A673 (cell line): ENCODE measurements around the gene PPOX. TPM values are rescaled to one million over a fixed set of nuclear protein-coding genes. Genes with fewer than 3 reads are reported as not detected.
A peak's percentile ranks its signal among the peaks of the same experiment; 100 is the strongest.

Source experiments
- BruUV-seq: library from RNA; stranded (reverse); fragments of 400-500 nt; replicated peaks from 2 replicates; lab custom pipeline; 2021; lab: Mats Ljungman, UMichigan
- CTCF ChIA-PET: fragments of 300-600 bp; sonication (Branson Sonifier 250); formaldehyde crosslinking; loops from one replicate; lab custom pipeline; 2022; ENCODE audit warnings: antibody characterized with exemption; lab: Charles Lee
- POLR2A ChIA-PET: fragments of 300-600 bp; sonication (Branson Sonifier 250); formaldehyde crosslinking; loops from one replicate; lab custom pipeline; 2022; ENCODE audit warnings: antibody characterized with exemption; ENCODE audit not compliant: low non-redundant PET; lab: Charles Lee
- DNase-seq: peaks from one replicate; pipeline ENCODE4 v3.0.0-alpha.2; 2015; ENCODE audit warnings: low spot score
- H3K27ac ChIP-seq: fragments of 200-600 bp; sonication (generic); 2 replicates; pipeline ENCODE4 v1.5.1; 2016; ENCODE audit warnings: mixed run types, low read depth, mild to moderate bottlenecking, mixed read lengths, antibody characterized with exemption, low read length; ENCODE audit not compliant: poor library complexity, severe bottlenecking
- H3K27me3 ChIP-seq: fragments of 200-600 bp; sonication (generic); replicated peaks from 2 replicates; pipeline ENCODE4 v1.6.1; 2017; ENCODE audit warnings: mixed run types, low read depth, mild to moderate bottlenecking, mixed read lengths, antibody characterized with exemption, low read length; ENCODE audit not compliant: insufficient read depth, poor library complexity
- H3K36me3 ChIP-seq: fragments of 200-600 bp; sonication (generic); 2 replicates; pipeline ENCODE4 v1.6.1; 2016; ENCODE audit warnings: mixed run types, mild to moderate bottlenecking, mixed read lengths, antibody characterized with exemption, low read length; ENCODE audit not compliant: insufficient read depth, poor library complexity, severe bottlenecking
- H3K4me1 ChIP-seq: fragments of 200-600 bp; sonication (generic); 2 replicates; pipeline ENCODE4 v1.6.1; 2017; ENCODE audit warnings: mixed run types, mild to moderate bottlenecking, mixed read lengths, antibody characterized with exemption, low read length; ENCODE audit not compliant: insufficient read depth, poor library complexity, severe bottlenecking
- H3K4me3 ChIP-seq: fragments of 200-600 bp; sonication (generic); 2 replicates; pipeline ENCODE4 v1.5.1; 2016; ENCODE audit warnings: low read depth, mixed run types, mild to moderate bottlenecking, mixed read lengths, low read length; ENCODE audit not compliant: poor library complexity, severe bottlenecking
- H3K9me3 ChIP-seq: fragments of 200-600 bp; sonication (generic); 2 replicates; pipeline ENCODE4 v1.6.1; 2016; ENCODE audit warnings: mixed run types, low read depth, mild to moderate bottlenecking, mixed read lengths, antibody characterized with exemption, low read length; ENCODE audit not compliant: poor library complexity, severe bottlenecking
- EZH2 ChIP-seq: fragments of 200-600 bp; sonication (generic); IDR thresholded peaks from 2 replicates; pipeline ENCODE4 v1.6.1; 2017; ENCODE audit warnings: borderline replicate concordance, low read depth, mild to moderate bottlenecking, mixed read lengths, antibody characterized with exemption, low read length; ENCODE audit not compliant: poor library complexity, severe bottlenecking
- intact Hi-C: fragments of 100-400 bp; cut with micrococcal nuclease; formaldehyde crosslinking; loops from one replicate; pipeline ENCODE4 v1.10.0; 2022; ENCODE audit not compliant: unreplicated experiment
- total RNA-seq: library from RNA; stranded (reverse); gene quantifications from 2 replicates; pipeline ENCODE4 v1.2.3, GENCODE V29; 2021
- TF ChIP-seq, protein P1 (sequence below): fragments of 300-800, 200-600 bp; sonication (generic); conservative IDR thresholded peaks from 2 replicates; pipeline ENCODE4 v1.5.1; 2017; ENCODE audit warnings: low read depth, mild to moderate bottlenecking, antibody characterized with exemption, low read length, moderate library complexity, mixed read lengths

The PPOX gene
- total RNA-seq, 1 experiment from 2014 or later: 25.2 TPM

DNA sequence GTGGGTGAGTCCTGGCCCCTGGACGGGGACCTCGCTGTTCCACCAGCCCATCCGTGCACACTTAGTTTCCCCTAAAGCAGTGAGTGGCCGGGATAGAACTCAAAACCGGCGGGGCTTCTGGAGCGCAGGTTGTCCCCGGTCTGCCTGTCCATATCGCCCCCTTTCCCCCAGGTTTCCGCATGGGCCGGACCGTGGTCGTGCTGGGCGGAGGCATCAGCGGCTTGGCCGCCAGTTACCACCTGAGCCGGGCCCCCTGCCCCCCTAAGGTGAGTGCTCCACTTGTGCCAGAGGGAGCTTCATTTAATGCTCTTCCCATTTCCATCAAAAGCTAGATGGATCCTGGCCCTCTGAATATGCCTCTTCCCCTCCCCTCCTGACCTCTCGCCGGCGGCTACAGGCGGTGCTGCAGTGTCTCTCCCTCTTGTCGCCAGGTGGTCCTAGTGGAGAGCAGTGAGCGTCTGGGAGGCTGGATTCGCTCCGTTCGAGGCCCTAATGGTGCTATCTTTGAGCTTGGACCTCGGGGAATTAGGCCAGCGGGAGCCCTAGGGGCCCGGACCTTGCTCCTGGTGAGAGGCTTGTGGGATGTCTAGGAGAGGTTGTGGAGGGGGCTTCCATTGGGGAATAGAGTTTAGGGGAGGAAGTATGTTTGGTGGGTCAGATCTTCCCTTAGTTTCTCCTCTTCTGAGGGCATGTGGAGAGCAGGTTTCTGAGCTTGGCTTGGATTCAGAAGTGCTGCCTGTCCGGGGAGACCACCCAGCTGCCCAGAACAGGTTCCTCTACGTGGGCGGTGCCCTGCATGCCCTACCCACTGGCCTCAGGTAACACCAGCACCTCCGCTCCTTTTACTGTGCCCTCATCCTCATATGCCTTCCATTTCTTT, 683 bp downstream of the PPOX start:
- peaks cover 45% of the 10 kb centered on the region for H3K36me3 ChIP-seq
- H3K4me1 ChIP-seq: no peaks in the 10 kb centered on the region
- ChIA-PET CTCF (interaction anchor here (0.6 to 1.6 kb wide), 5 partner anchors 25 to 125 kb away, joined by 4 to 8 read pairs (median 5); partner anchors contain the start of genes ADAMTS4, NDUFS2 and TOMM40L), POLR2A (interaction anchor here (0.6 kb wide), 2 partner anchors 35 to 188 kb away, joined by 6 to 8 read pairs; no protein-coding TSS in a partner anchor)
- peak overlapping the region; percentile 69 for H3K27ac ChIP-seq
- no peaks in the 10 kb centered on the region for H3K27me3 ChIP-seq
- TF ChIP-seq, protein P1, sequence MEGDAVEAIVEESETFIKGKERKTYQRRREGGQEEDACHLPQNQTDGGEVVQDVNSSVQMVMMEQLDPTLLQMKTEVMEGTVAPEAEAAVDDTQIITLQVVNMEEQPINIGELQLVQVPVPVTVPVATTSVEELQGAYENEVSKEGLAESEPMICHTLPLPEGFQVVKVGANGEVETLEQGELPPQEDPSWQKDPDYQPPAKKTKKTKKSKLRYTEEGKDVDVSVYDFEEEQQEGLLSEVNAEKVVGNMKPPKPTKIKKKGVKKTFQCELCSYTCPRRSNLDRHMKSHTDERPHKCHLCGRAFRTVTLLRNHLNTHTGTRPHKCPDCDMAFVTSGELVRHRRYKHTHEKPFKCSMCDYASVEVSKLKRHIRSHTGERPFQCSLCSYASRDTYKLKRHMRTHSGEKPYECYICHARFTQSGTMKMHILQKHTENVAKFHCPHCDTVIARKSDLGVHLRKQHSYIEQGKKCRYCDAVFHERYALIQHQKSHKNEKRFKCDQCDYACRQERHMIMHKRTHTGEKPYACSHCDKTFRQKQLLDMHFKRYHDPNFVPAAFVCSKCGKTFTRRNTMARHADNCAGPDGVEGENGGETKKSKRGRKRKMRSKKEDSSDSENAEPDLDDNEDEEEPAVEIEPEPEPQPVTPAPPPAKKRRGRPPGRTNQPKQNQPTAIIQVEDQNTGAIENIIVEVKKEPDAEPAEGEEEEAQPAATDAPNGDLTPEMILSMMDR: no peak
- no peak for TF ChIP-seq EZH2
- H3K4me3 ChIP-seq: peak overlapping the region; percentile 83
- no peaks in the 10 kb centered on the region for H3K9me3 ChIP-seq
- intact Hi-C loops: no loop called here
- TSS peak; percentile 28 for BruUV-seq
- DNase-seq: no peak

DNA sequence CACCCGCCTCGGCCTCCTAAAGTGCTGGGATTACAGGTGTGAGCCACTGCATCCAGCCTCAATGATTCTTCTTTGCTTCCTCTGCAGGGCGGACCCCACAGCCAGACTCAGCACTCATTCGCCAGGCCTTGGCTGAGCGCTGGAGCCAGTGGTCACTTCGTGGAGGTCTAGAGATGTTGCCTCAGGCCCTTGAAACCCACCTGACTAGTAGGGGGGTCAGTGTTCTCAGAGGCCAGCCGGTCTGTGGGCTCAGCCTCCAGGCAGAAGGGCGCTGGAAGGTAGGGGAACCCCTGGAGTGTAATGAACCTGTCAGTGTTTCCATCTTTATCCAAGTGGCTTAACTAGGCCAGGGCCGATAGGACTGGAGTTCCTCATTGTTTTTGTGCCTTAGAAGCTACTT, 2.7 kb downstream of the PPOX start:
- H3K36me3 ChIP-seq: peaks cover 46% of the 10 kb centered on the region
- DNase-seq: no peak
- H3K9me3 ChIP-seq: no peaks in the 10 kb centered on the region
- ChIA-PET CTCF (no interaction called here), POLR2A (no interaction called here)
- H3K27me3 ChIP-seq: no peaks in the 10 kb centered on the region
- no TSS peak for BruUV-seq
- H3K27ac ChIP-seq: no peak overlapping the region
- intact Hi-C loops: no loop called here
- H3K4me1 ChIP-seq: no peaks in the 10 kb centered on the region
- no peak overlapping the region for H3K4me3 ChIP-seq
- TF ChIP-seq, protein P1: no peak
- TF ChIP-seq EZH2: no peak

DNA sequence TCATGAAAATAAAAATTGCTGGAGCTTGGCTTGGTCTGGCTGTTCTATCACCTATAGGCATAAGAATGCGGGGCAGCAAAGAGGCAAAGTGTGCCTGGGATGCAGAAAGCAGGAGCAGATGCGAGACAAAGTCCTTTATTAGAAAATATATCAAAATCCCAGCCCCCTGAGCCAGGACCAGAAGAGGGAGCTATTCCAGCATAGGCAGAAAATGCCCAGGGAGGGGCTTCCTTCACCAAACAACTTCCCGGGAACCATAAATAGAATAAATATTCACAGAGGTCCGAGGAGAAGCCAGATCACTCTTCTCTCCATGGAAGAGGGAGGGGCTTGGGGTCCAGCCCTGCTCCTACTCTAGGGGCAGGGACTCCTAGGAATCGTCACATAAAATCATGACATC, 5.0 kb downstream of the PPOX start:
- intact Hi-C loops: no loop called here
- H3K36me3 ChIP-seq: peaks cover 56% of the 10 kb centered on the region
- TF ChIP-seq EZH2: no peak
- TF ChIP-seq, protein P1: peak; percentile 39
- POLR2A ChIA-PET: no interaction called here
- BruUV-seq: no TSS peak
- H3K4me3 ChIP-seq: no peak overlapping the region
- peaks cover under 1% of the 10 kb centered on the region for H3K4me1 ChIP-seq
- H3K27ac ChIP-seq: no peak overlapping the region
- no peaks in the 10 kb centered on the region for H3K27me3 ChIP-seq
- no peak for DNase-seq
- CTCF ChIA-PET: no interaction called here
- H3K9me3 ChIP-seq: no peaks in the 10 kb centered on the region
